Measurements from ENCODE around the gene ZBTB33.

The ZBTB33 gene

DNA sequence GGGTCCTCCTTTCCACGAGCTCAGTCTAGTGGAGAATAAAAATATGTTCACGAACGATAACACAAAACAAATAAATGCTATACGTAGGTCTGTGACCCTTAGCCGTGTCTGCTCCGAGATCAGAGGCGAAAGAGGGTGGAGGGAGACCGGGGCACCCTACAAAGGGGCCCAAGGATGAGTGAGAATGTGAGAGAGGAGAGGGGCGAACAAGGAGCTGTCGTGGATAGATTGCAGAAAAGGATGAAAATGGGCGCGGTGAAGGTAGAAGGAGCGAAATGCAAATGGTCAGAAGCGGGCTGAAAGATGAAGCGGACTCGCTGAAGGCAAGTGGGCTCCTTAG, 6.2 kb upstream of the ZBTB33 start:
- peak overlapping the region; percentile 83 for H3K27ac Mint-ChIP-seq
- H3K27me3 Mint-ChIP-seq (ENCODE audit: low read depth), result peaks cover 5% of the 10 kb centered on the region
- peaks cover 14% of the 10 kb centered on the region for H3K4me1 Mint-ChIP-seq (ENCODE audit: low read depth)
- H3K9me3 Mint-ChIP-seq, result no peaks in the 10 kb centered on the region
- peak overlapping the region; percentile 94 for H3K4me3 Mint-ChIP-seq
- H3K36me3 Mint-ChIP-seq (ENCODE audit: low read depth), result no peaks in the 10 kb centered on the region

DNA sequence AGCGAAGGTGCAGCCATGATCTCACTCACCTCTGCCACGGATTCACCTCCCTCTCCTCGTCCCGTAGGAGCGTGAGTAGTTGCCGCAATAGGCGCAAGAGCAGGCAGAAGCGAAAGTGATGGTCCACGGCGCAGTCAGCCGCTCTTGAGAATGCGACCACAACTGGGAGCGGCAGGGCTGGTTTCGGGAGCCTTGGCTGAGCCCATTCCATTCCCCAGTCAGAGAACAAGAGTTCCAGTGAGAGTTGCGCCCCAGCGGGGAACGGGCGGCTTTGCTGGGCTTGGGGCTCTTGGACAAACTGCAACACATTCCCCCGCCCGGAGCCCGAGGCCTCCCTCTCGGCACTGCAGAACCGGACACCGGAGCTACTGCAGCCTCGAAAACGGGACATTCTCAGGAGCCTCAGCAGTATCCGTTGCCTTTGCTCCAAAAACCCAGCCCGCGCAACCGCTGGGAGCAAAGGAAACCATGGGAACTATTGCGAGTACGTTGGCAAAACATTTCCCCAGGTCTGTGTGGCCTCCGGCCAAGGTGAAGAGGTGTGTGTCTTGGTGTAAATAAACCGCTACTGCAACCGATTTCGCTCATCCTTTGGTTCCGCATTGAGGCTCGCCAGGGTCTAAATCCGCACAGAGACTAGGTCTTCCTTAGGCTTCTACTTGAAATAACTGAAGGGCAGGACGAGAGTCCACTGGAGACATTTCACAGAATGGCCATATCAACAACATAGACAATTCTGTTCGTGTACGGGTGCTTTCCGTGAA, 5.7 kb upstream of the ZBTB33 start:
- H3K4me1 Mint-ChIP-seq (ENCODE audit: low read depth), result peaks cover 15% of the 10 kb centered on the region

DNA sequence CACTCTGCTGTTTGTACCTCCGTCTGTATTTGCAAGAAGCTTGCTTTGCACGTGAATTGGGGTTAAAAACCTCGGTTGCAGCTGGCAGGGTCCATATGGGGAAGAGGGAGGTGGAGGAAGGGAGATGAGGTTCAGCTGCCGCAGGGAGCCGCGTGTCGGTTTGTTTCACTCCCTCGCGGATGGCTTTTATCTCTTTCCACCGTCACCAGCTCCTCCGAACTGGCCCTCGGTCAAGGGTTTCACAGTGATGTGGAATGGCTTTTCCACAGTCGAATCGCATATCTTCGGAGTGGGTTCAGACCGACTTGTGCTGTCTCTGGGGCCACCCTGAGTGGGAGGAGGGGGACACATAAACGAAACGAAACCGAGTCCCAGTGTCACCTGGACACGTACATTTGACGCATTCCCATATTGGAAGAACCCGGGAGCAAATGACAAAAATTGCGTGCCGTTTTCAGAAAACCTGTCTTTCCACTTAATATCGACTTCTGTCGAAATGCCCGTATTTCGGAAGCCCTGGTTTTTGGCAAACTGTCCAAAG, 929 bp downstream of the ZBTB33 start:
- Mint-ChIP-seq H3K27ac (peak overlapping the region; percentile 85), H3K27me3 (ENCODE audit: low read depth) (peaks cover 5% of the 10 kb centered on the region), H3K4me3 (peak overlapping the region; percentile 95), H3K9me3 (no peaks in the 10 kb centered on the region), H3K4me1 (ENCODE audit: low read depth) (peaks cover 22% of the 10 kb centered on the region), H3K36me3 (ENCODE audit: low read depth) (peaks cover 22% of the 10 kb centered on the region)

More for the DNA sequence above, 5.7 kb upstream of the ZBTB33 start:
- Mint-ChIP-seq H3K9me3 (no peaks in the 10 kb centered on the region), H3K27me3 (ENCODE audit: low read depth) (peaks cover 5% of the 10 kb centered on the region), H3K27ac (peak overlapping the region; percentile 83), H3K4me3 (peak overlapping the region; percentile 94), H3K36me3 (ENCODE audit: low read depth) (no peaks in the 10 kb centered on the region)

DNA sequence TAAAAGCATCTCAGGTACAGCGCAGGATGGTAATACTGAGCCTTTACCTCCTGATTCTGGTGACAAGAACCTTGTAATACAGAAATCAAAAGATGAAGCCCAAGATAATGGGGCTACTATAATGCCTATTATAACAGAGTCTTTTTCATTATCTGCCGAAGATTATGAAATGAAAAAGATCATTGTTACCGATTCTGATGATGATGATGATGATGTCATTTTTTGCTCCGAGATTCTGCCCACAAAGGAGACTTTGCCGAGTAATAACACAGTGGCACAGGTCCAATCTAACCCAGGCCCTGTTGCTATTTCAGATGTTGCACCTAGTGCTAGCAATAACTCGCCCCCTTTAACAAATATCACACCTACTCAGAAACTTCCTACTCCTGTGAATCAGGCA, 3.2 kb downstream of the ZBTB33 start:
- H3K36me3 Mint-ChIP-seq (ENCODE audit: low read depth), result peaks cover 31% of the 10 kb centered on the region
- H3K4me1 Mint-ChIP-seq (ENCODE audit: low read depth), result peaks cover 22% of the 10 kb centered on the region
- no peak overlapping the region for H3K27ac Mint-ChIP-seq
- H3K4me3 Mint-ChIP-seq, result no peak overlapping the region
- H3K27me3 Mint-ChIP-seq (ENCODE audit: low read depth), result no peaks in the 10 kb centered on the region
- H3K9me3 Mint-ChIP-seq, result no peaks in the 10 kb centered on the region

DNA sequence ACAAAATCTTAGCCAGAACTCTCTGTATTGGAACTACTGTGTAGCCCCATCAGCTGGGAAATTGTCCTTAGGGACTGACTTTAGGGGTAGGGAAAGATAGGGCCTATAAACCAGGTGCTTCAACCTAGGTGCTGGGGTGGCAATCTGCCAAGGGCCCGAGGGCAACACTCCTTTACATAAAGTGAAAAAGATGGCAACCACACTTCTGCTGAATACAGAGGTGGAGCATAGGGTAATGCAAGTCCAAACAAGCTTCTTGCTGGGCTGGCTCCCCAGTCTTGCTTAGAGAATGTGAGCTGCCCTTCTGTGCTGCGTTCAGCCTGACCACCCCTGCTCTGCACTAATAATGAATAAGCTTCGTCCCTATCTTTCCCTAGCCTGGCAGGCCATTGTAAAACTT, 9.8 kb downstream of the ZBTB33 start:
- no peaks in the 10 kb centered on the region for H3K9me3 Mint-ChIP-seq
- H3K4me1 Mint-ChIP-seq (ENCODE audit: low read depth), result peaks cover 2% of the 10 kb centered on the region
- H3K27ac Mint-ChIP-seq, result no peak overlapping the region
- no peak overlapping the region for H3K4me3 Mint-ChIP-seq
- peaks cover 13% of the 10 kb centered on the region for H3K36me3 Mint-ChIP-seq (ENCODE audit: low read depth)
- no peaks in the 10 kb centered on the region for H3K27me3 Mint-ChIP-seq (ENCODE audit: low read depth)

DNA sequence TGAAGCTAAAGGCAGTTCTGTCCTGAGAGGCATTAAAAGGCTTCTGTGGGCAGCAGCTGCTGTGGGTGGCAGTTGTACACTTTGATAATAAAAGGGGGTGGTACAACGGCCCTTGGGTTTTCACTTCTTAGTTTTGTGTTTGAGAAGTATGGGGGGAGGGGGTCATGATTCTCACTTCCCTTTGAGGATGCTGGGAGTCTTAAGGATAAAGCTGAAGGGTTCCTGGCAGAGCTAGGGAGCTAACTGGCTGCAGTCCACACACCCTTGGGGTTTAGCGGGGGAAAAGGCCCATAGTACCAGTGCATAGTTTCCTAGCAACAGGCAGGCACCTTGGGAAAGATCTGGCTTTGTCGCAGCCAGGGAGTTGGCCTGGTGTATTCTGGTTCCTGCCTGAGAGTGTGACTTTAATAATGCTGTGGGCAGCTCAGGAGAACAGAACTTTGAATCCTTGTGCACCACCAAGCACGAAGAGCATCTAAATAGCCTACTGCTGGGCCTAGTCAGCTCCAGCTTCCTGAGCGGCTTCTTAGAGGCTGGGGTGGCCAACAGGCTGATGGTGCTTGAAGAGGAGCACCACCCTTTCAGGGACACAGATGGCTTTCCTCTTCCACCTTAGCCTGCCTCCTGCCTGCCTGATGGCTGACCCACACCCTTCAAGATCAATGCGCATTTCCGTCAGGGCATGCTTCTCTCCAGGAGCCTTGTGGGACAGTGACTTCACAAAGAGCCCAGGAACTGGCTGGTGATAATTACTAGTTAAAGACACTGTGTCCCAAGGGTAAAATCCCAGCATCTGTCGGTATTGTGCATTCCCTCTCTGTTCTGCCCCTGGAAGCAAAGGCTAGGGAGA, 12.5 kb downstream of the ZBTB33 start:
- Mint-ChIP-seq H3K9me3 (no peaks in the 10 kb centered on the region), H3K27ac (no peak overlapping the region), H3K27me3 (ENCODE audit: low read depth) (no peaks in the 10 kb centered on the region), H3K36me3 (ENCODE audit: low read depth) (peaks cover 2% of the 10 kb centered on the region), H3K4me1 (ENCODE audit: low read depth) (no peaks in the 10 kb centered on the region), H3K4me3 (no peak overlapping the region)

DNA sequence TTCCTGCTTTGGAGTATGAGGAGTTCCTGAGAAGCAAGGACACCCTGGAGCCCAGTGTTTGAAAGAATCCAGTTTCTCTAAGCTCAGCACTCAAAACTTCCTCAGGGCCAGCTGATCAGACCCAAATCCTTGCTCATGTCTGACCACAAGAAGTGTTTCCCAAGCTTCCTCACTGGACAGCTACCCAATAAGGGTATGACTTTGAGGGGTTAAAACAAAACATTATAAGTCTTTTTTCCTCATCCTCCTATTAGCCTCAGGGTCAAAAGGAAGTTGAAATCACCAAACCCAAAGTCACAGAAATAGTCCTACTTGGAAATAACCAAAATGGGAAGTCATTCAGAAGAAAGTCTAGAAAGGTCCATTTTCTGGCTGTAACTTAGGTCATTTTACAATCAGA, 13.7 kb downstream of the ZBTB33 start:
- Mint-ChIP-seq H3K9me3 (no peaks in the 10 kb centered on the region), H3K4me1 (ENCODE audit: low read depth) (peaks cover 2% of the 10 kb centered on the region), H3K27ac (no peak overlapping the region), H3K27me3 (ENCODE audit: low read depth) (no peaks in the 10 kb centered on the region), H3K4me3 (no peak overlapping the region), H3K36me3 (ENCODE audit: low read depth) (no peaks in the 10 kb centered on the region)

DNA sequence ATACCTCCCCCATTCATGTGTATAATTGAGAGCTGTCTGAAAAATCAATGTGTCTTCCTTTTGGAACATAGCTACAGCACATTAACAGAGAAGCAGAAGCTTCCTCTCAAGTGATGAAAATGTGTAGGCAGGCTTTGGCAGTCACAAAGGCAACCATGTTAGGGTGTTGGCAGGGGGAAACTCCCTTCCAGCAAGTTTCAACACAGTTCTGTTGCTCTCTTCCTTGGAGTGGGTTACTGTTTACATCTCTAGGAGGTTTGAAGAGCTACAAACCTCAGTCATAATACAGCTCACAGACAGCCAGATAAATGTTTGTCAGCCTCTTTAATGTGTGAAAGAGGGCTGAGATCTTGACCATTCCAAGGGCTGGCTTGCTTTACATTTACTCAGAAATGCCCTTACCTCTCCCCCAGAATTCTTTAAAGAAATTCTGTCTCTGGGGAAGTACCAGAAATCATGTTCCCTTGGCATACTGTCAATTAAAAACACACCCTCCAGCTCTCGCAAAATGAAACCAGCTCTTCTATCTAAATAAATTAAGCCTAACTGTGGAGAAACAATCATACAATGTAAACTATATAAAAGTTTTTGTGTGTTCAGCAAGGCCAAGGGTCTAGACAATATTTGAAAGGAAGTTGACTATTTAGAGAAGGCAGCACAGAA, 18.9 kb downstream of the ZBTB33 start:
- Mint-ChIP-seq H3K4me3 (no peak overlapping the region), H3K9me3 (no peaks in the 10 kb centered on the region), H3K27me3 (ENCODE audit: low read depth) (no peaks in the 10 kb centered on the region), H3K36me3 (ENCODE audit: low read depth) (peaks cover 1% of the 10 kb centered on the region), H3K27ac (peak overlapping the region; percentile 80), H3K4me1 (ENCODE audit: low read depth) (peaks cover 5% of the 10 kb centered on the region)

DNA sequence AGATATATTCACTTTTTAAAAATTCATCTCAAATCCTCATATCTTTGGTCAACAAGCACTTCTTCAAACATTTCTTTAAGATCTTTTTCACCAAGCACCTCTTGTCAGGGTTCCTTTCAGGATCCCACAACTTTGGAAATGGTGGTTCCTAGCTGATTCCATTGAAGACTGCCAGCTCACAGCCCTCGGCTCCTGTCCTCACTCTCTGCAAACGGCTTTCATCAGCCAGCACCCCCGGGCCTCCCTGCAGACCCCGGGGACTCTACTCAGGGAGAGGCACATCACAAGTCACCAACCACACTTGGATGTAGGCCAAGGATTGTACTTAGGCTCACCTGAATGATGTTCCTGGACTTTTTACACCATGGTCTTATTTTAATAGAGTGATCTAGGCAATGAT, 20.0 kb downstream of the ZBTB33 start:
- peaks cover 1% of the 10 kb centered on the region for H3K36me3 Mint-ChIP-seq (ENCODE audit: low read depth)
- H3K4me3 Mint-ChIP-seq, result no peak overlapping the region
- H3K27me3 Mint-ChIP-seq (ENCODE audit: low read depth), result no peaks in the 10 kb centered on the region
- H3K27ac Mint-ChIP-seq, result no peak overlapping the region
- H3K4me1 Mint-ChIP-seq (ENCODE audit: low read depth), result peaks cover 5% of the 10 kb centered on the region
- H3K9me3 Mint-ChIP-seq, result no peaks in the 10 kb centered on the region

DNA sequence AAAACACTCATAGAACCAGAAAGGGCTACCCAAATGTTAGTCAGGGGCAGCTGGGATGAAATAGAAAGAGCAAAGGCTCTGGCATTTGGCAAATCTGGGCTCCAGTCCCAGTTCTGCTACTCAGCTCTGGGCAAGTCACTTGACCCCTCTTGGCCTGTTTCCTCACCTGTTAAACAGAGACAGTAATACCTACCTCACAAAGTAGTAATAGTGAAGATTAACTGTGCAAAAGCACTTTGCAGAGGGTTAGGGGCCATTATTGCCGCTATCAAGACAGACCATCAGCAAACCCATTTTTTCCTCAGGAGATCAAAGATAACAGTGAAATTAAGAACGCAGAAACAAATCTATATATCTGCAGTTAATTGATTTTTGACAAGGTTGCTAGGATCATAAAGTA, 20.6 kb downstream of the ZBTB33 start:
- peaks cover 1% of the 10 kb centered on the region for H3K36me3 Mint-ChIP-seq (ENCODE audit: low read depth)
- H3K27me3 Mint-ChIP-seq (ENCODE audit: low read depth), result peaks cover 4% of the 10 kb centered on the region
- H3K27ac Mint-ChIP-seq, result no peak overlapping the region
- H3K9me3 Mint-ChIP-seq, result no peaks in the 10 kb centered on the region
- H3K4me3 Mint-ChIP-seq, result no peak overlapping the region
- peaks cover 5% of the 10 kb centered on the region for H3K4me1 Mint-ChIP-seq (ENCODE audit: low read depth)

DNA sequence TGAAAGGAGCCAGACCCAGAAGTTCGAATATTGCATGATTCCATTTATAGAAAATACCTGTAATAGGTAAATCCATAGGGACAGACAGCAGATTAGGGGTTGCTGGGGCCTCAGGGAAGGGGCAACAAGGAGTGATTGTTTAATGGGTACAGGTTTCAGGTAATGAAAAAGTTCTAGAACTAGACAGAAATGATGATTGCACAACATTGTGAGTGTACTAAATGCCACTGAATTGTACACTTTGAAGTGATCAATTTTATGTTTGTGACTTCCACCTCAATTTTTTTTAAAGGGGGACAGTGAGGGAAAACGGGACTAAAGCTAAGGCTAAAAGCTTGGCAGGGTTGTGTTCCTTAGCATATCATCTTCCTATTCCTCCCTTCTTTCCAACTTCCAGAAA, 23.5 kb downstream of the ZBTB33 start:
- peaks cover 5% of the 10 kb centered on the region for H3K4me1 Mint-ChIP-seq (ENCODE audit: low read depth)
- H3K4me3 Mint-ChIP-seq, result no peak overlapping the region
- H3K27me3 Mint-ChIP-seq (ENCODE audit: low read depth), result peaks cover 10% of the 10 kb centered on the region
- no peaks in the 10 kb centered on the region for H3K9me3 Mint-ChIP-seq
- H3K36me3 Mint-ChIP-seq (ENCODE audit: low read depth), result peaks cover 1% of the 10 kb centered on the region
- H3K27ac Mint-ChIP-seq, result no peak overlapping the region

DNA sequence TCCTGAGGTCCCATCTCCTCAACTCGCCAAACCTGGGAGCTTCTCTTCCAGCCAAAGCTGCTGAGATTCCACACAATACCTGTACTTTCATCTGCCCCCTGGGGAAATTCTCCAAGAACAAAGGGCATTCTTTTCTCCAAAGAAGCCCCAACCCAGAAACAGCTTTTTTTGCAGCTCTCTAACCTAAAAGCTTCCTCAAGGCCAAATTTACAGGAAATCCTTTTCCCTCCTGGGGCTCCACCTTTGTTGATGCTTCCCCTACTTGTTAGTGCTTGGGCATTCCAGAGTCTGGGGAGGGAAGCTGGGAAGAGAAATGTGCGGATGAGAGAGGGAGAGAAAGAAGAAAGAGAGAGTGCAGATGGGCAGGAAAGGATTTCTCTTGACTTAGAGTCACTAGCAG, 24.3 kb downstream of the ZBTB33 start:
- peaks cover under 1% of the 10 kb centered on the region for H3K4me1 Mint-ChIP-seq (ENCODE audit: low read depth)
- no peaks in the 10 kb centered on the region for H3K36me3 Mint-ChIP-seq (ENCODE audit: low read depth)
- no peak overlapping the region for H3K4me3 Mint-ChIP-seq
- peaks cover 10% of the 10 kb centered on the region for H3K27me3 Mint-ChIP-seq (ENCODE audit: low read depth)
- no peak overlapping the region for H3K27ac Mint-ChIP-seq
- H3K9me3 Mint-ChIP-seq, result no peaks in the 10 kb centered on the region

DNA sequence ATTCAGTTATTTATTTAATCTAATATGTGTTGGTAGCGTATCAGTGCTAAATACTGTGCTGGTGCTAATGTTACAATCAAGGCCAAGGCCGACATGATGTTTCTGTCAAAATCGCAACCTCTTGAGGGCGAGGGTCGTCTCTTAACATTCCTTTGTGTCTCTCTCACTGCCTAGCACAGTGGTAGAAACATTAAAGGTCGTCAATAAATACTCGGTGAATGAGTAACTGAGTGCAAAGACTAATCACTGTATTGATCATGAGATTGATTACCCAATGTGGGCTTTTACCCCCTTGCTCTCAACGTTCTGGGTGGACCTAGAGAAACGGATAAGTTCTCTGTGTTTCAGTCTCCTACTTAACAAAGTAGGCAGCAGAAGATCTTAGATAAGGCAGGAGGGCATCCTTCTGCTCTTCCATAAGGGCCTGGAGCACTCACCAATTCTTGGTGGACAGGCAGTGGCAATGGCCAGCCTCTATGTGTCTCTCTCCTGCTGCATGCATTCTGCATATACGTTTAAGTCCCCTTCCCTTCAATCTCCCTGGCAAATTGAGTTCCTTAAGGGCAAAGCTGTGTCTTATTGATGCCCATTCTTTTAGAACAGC, 30.5 kb downstream of the ZBTB33 start:
- Mint-ChIP-seq H3K27ac (no peak overlapping the region), H3K4me3 (no peak overlapping the region), H3K9me3 (no peaks in the 10 kb centered on the region), H3K27me3 (ENCODE audit: low read depth) (peaks cover 15% of the 10 kb centered on the region), H3K4me1 (ENCODE audit: low read depth) (no peaks in the 10 kb centered on the region), H3K36me3 (ENCODE audit: low read depth) (no peaks in the 10 kb centered on the region)

DNA sequence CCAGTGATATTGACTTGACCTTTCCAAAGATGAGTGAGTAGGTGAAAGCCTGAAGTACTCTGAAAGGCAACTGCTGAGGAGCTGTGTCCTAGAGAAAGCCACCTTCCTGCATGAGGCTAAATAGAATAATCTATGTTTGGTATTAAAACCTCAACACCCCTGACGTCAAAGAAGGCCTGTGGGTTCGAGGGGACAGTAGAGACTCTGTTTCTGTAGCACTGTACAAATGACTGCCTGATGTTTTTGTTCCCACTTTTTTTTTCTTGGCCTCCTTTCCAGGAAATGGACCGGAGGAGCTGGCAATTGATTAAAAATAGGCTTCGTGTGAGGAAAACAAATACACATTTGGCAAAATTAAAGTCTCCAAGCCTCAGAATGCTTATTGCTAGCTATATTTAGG, 31.1 kb downstream of the ZBTB33 start:
- Mint-ChIP-seq H3K9me3 (no peaks in the 10 kb centered on the region), H3K4me3 (no peak overlapping the region)

More for the DNA sequence above, 31.1 kb downstream of the ZBTB33 start:
- H3K4me1 Mint-ChIP-seq (ENCODE audit: low read depth), result no peaks in the 10 kb centered on the region
- no peak overlapping the region for H3K27ac Mint-ChIP-seq
- no peaks in the 10 kb centered on the region for H3K36me3 Mint-ChIP-seq (ENCODE audit: low read depth)
- peaks cover 13% of the 10 kb centered on the region for H3K27me3 Mint-ChIP-seq (ENCODE audit: low read depth)

Measured in T-helper 1 cell treated with Interleukin-12 subunit alpha and Interleukin-12 subunit beta and Interleukin-4 antibody, amounts not matched to agents 30 μg/mL and 1 μg/mL, for 36 hours (primary cell).